Measurements from ENCODE around the gene HIRA. TPM values are rescaled to one million over a fixed set of nuclear protein-coding genes. Genes with fewer than 3 reads are reported as not detected.

Gene HIRA
- total and polyA plus RNA-seq, 9 of the 15 experiments (the other 6 are each of a cell fraction or from before 2014, with no cell fraction given), result 0.96 to 132 (median 58.4) TPM

GRCh38 chr22:19440411-19441195 lies 9.1 kb upstream of the HIRA start:
- no peaks in the 10 kb centered on the region for H3K9me3 ChIP-seq (replicated peaks; ENCODE audit: control insufficient read depth, insufficient read depth, low read depth, low read length)
- H3K79me2 ChIP-seq (ENCODE audit: control insufficient read depth, insufficient read depth, low read length), result peaks cover 52% of the 10 kb centered on the region
- ChIA-PET CTCF (ENCODE audit: low intra/inter-chr PET ratio) (no interaction called here), POLR2A (interaction anchor here (0.6 to 11.9 kb wide), 8 partner anchors 8 to 690 kb away, joined by 3 to 284 read pairs (median 4); partner anchors contain the start of genes C22orf39, HIRA and MRPL40)
- H3K9me1 ChIP-seq (ENCODE audit: control insufficient read depth, insufficient read depth, low read length), result peaks cover 4% of the 10 kb centered on the region
- FAIRE-seq (no peak), DNase-seq (ENCODE audit: extremely low read depth in 1 of 4, low spot score in 3 of 4) (peak in 1 of 4 experiments; percentile 49), ATAC-seq (peak; percentile 7)
- peaks cover 82% of the 10 kb centered on the region for H3K36me3 ChIP-seq (ENCODE audit: control insufficient read depth, insufficient read depth, low read length)
- H4K20me1 ChIP-seq (replicated peaks; ENCODE audit: control insufficient read depth, insufficient read depth, low read length), result peaks cover 22% of the 10 kb centered on the region
- H3K4me3 ChIP-seq, result no peak overlapping the region
- intact Hi-C loops (cut with micrococcal nuclease) (loop anchor here (10.0 kb wide), 1 partner anchor 184 kb away; no protein-coding TSS in a partner anchor), in situ Hi-C loops (cut with MboI) (no loop called here)
- no peak overlapping the region for H3K4me2 ChIP-seq (ENCODE audit: insufficient read depth, low read length)
- H3K9ac ChIP-seq (ENCODE audit: insufficient read depth in 1 of 2, low read depth in 2 of 2, low read length in 2 of 2), result peak overlapping the region in 1 of 2 experiments; percentile 68; a peak in 2 of 4 replicates
- no peak overlapping the region for H2AFZ ChIP-seq (ENCODE audit: low read depth, low read length)
- WGBS (ENCODE audit: insufficient coverage, low coverage, missing lambda C conversion rate), result 85% methylated on average over 8 of the region's 8 CpGs
- peaks cover 7 to 9% of the 10 kb centered on the region in 2 experiments; a peak in 4 of 5 replicates for H3K4me1 ChIP-seq (replicated peaks in 1 of 2; ENCODE audit: control insufficient read depth in 2 of 2, insufficient read depth in 2 of 2, low read length in 2 of 2)
- H3K27me3 ChIP-seq (ENCODE audit: control insufficient read depth in 2 of 2, insufficient read depth in 2 of 2, low read length in 2 of 2), result no peaks in the 10 kb centered on the region
- no peak overlapping the region for H3K27ac ChIP-seq (ENCODE audit: extremely low read depth, low read depth, low read length)
- BruUV-seq (replicated peaks), result no TSS peak
- TF ChIP-seq, protein P1, sequence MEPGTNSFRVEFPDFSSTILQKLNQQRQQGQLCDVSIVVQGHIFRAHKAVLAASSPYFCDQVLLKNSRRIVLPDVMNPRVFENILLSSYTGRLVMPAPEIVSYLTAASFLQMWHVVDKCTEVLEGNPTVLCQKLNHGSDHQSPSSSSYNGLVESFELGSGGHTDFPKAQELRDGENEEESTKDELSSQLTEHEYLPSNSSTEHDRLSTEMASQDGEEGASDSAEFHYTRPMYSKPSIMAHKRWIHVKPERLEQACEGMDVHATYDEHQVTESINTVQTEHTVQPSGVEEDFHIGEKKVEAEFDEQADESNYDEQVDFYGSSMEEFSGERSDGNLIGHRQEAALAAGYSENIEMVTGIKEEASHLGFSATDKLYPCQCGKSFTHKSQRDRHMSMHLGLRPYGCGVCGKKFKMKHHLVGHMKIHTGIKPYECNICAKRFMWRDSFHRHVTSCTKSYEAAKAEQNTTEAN (CRISPR knock-in tag; IDR thresholded peaks at IDR 0.05), result no peak
- TF ChIP-seq, protein P2, sequence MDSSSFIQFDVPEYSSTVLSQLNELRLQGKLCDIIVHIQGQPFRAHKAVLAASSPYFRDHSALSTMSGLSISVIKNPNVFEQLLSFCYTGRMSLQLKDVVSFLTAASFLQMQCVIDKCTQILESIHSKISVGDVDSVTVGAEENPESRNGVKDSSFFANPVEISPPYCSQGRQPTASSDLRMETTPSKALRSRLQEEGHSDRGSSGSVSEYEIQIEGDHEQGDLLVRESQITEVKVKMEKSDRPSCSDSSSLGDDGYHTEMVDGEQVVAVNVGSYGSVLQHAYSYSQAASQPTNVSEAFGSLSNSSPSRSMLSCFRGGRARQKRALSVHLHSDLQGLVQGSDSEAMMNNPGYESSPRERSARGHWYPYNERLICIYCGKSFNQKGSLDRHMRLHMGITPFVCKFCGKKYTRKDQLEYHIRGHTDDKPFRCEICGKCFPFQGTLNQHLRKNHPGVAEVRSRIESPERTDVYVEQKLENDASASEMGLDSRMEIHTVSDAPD (CRISPR knock-in tag; IDR thresholded peaks at IDR 0.05), result no peak
- TF ChIP-seq CBFB (CRISPR knock-in tag; IDR thresholded peaks at IDR 0.05) (no peak), ZFP91 (CRISPR knock-in tag; IDR thresholded peaks at IDR 0.05) (no peak), ZNF140 (CRISPR knock-in tag; IDR thresholded peaks at IDR 0.05) (no peak), CHD1 (IDR thresholded peaks at IDR 0.05; ENCODE audit: low read length) (peak; percentile 56), HMG20B (CRISPR knock-in tag; IDR thresholded peaks at IDR 0.05) (no peak), ZNF512 (tag; IDR thresholded peaks at IDR 0.05) (no peak), CHD2 (IDR thresholded peaks at IDR 0.05; ENCODE audit: low read depth, low read length) (peak; percentile 22; the same call in 1 of the 2 replicates), BRF1 (IDR thresholded peaks at IDR 0.05; ENCODE audit: borderline replicate concordance, extremely low read depth, insufficient read length) (no peak), POLR2H (tag; IDR thresholded peaks at IDR 0.05; ENCODE audit: low read depth) (no peak), KDM5B (IDR thresholded peaks at IDR 0.05; ENCODE audit: insufficient replicate concordance, low read depth, low read length) (peak; percentile 56), SRSF7 (optimal IDR thresholded peaks at IDR 0.05; ENCODE audit: low read depth, low read length) (no peak), XRCC5 (IDR thresholded peaks at IDR 0.05; ENCODE audit: low read depth, low read length) (0 out of 2 replicates have a peak, but pooled peaks have one; percentile 19)
